Measurements from ENCODE around the gene RNASE4. TPM values are rescaled to one million over a fixed set of nuclear protein-coding genes. Genes with fewer than 3 reads are reported as not detected.
A peak's percentile ranks its signal among the peaks of the same experiment; 100 is the strongest.

Gene RNASE4
- total RNA-seq, 1 donor, result 18.1 TPM

GRCh38 chr14:20714593-20715250 lies 30.4 kb downstream of the RNASE4 start:
- Histone ChIP-seq H3K4me1 (ENCODE audit: insufficient read depth, low read length) (peaks cover 9% of the 10 kb centered on the region), H3K27ac (ENCODE audit: low read depth, low read length) (no peak overlapping the region), H3K36me3 (ENCODE audit: insufficient read depth, low read length) (no peaks in the 10 kb centered on the region), H3K9me3 (ENCODE audit: low read depth, low read length) (no peaks in the 10 kb centered on the region), H2AFZ (ENCODE audit: low read length) (no peak overlapping the region), H3K4me3 (ENCODE audit: insufficient read depth, low read length) (no peak overlapping the region), H3K79me2 (ENCODE audit: insufficient read depth, low read length) (no peaks in the 10 kb centered on the region), H3K27me3 (ENCODE audit: insufficient read depth, low read length) (peaks cover 11% of the 10 kb centered on the region), H3K4me2 (ENCODE audit: insufficient read depth, low read length) (no peak overlapping the region), H4K20me1 (ENCODE audit: insufficient read depth, low read length) (no peaks in the 10 kb centered on the region)
- DNase-seq (ENCODE audit: insufficient read length, low spot score, missing footprints), result peak; percentile 52
- TF ChIP-seq CTCF (IDR thresholded peaks at IDR 0.05; ENCODE audit: extremely low read depth, low read depth, low read length), result no peak

DNA sequence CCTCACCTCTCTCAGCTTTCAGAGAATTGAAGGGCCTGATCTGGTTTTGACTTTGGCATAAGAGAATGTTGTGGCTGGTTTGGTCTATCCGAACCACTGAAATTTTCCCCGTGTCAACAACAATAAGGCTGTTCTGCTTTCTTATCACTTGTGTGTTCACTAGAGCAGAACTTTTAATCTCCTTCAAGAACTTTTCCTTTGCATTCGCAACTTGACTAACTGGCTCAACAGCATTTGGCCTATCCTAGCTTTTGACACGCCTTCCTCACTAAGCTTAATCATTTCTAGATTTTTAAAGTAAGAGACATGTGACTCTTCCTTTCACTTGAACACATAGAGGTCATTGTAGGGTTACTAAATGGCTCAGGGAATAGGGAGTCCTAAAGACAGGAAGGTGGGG lies 35.4 kb downstream of the RNASE4 start:
- H3K4me1 ChIP-seq (ENCODE audit: insufficient read depth, low read length), result peaks cover 4% of the 10 kb centered on the region

DNA sequence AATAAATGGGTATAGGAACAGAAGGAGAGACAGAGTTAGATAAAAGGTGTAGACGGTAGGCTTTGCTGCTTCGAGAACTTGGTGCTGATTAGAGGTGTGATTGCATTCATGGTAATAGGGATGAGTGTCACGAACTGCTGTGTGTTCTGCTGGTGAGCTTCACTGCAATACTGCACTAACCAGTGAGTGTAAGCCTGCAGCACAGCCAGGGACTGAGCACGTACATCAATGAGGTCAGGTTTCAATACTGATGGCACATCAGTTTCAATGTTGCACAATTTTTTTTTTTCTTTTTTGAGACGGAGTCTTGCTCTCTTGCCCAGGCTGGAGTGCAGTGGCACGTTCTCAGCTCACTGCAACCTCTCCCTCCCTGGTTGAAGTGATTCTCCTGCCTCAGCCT lies 36.4 kb downstream of the RNASE4 start:
- H3K36me3 ChIP-seq (ENCODE audit: insufficient read depth, low read length), result no peaks in the 10 kb centered on the region
- no peak overlapping the region for H3K27ac ChIP-seq (ENCODE audit: low read depth, low read length)
- no peak overlapping the region for H2AFZ ChIP-seq (ENCODE audit: low read length)
- H3K4me3 ChIP-seq (ENCODE audit: insufficient read depth, low read length), result no peak overlapping the region
- TF ChIP-seq CTCF (IDR thresholded peaks at IDR 0.05; ENCODE audit: extremely low read depth, low read depth, low read length), result no peak
- H4K20me1 ChIP-seq (ENCODE audit: insufficient read depth, low read length), result no peaks in the 10 kb centered on the region
- no peak for DNase-seq (ENCODE audit: insufficient read length, low spot score, missing footprints)
- peaks cover 20% of the 10 kb centered on the region for H3K27me3 ChIP-seq (ENCODE audit: insufficient read depth, low read length)
- H3K79me2 ChIP-seq (ENCODE audit: insufficient read depth, low read length), result no peaks in the 10 kb centered on the region
- H3K4me1 ChIP-seq (ENCODE audit: insufficient read depth, low read length), result no peaks in the 10 kb centered on the region
- H3K4me2 ChIP-seq (ENCODE audit: insufficient read depth, low read length), result no peak overlapping the region
- H3K9me3 ChIP-seq (ENCODE audit: low read depth, low read length), result no peaks in the 10 kb centered on the region

More for the DNA sequence above, 35.4 kb downstream of the RNASE4 start:
- H3K4me3 ChIP-seq (ENCODE audit: insufficient read depth, low read length), result no peak overlapping the region
- H3K27ac ChIP-seq (ENCODE audit: low read depth, low read length), result no peak overlapping the region
- no peak overlapping the region for H2AFZ ChIP-seq (ENCODE audit: low read length)
- H3K36me3 ChIP-seq (ENCODE audit: insufficient read depth, low read length), result no peaks in the 10 kb centered on the region
- H3K9me3 ChIP-seq (ENCODE audit: low read depth, low read length), result no peaks in the 10 kb centered on the region
- H3K79me2 ChIP-seq (ENCODE audit: insufficient read depth, low read length), result no peaks in the 10 kb centered on the region
- peaks cover 20% of the 10 kb centered on the region for H3K27me3 ChIP-seq (ENCODE audit: insufficient read depth, low read length)
- TF ChIP-seq CTCF (IDR thresholded peaks at IDR 0.05; ENCODE audit: extremely low read depth, low read depth, low read length), result no peak
- no peak overlapping the region for H3K4me2 ChIP-seq (ENCODE audit: insufficient read depth, low read length)
- no peak for DNase-seq (ENCODE audit: insufficient read length, low spot score, missing footprints)
- H4K20me1 ChIP-seq (ENCODE audit: insufficient read depth, low read length), result no peaks in the 10 kb centered on the region

DNA sequence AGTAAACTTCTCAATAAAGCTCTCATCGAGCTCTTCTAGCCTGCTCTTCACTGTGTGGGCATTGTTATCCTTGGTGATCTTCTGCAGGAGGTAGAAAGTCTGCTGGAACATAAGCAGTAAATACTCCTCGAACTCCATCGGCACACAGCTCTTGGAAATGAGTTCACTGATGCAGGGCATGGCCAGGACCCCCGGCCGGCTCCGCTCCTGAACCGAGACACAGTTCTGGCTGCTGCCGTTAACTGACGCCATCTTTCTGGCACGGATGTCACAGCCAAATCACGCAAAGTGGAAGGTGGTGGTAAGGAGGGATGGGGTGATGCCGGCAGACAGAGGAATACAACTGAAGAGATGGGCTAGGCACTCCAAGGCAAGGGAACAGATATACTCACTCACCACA lies 37.7 kb downstream of the RNASE4 start:
- no peak overlapping the region for H2AFZ ChIP-seq (ENCODE audit: low read length)
- H4K20me1 ChIP-seq (ENCODE audit: insufficient read depth, low read length), result no peaks in the 10 kb centered on the region
- H3K27me3 ChIP-seq (ENCODE audit: insufficient read depth, low read length), result peaks cover 20% of the 10 kb centered on the region
- no peak overlapping the region for H3K27ac ChIP-seq (ENCODE audit: low read depth, low read length)
- H3K4me2 ChIP-seq (ENCODE audit: insufficient read depth, low read length), result no peak overlapping the region
- H3K9me3 ChIP-seq (ENCODE audit: low read depth, low read length), result no peaks in the 10 kb centered on the region
- H3K4me1 ChIP-seq (ENCODE audit: insufficient read depth, low read length), result no peaks in the 10 kb centered on the region
- TF ChIP-seq CTCF (IDR thresholded peaks at IDR 0.05; ENCODE audit: extremely low read depth, low read depth, low read length), result no peak
- H3K79me2 ChIP-seq (ENCODE audit: insufficient read depth, low read length), result no peaks in the 10 kb centered on the region
- DNase-seq (ENCODE audit: insufficient read length, low spot score, missing footprints), result peak; percentile 11
- no peak overlapping the region for H3K4me3 ChIP-seq (ENCODE audit: insufficient read depth, low read length)
- H3K36me3 ChIP-seq (ENCODE audit: insufficient read depth, low read length), result no peaks in the 10 kb centered on the region
